ENCODE results near the gene XPNPEP2.

The XPNPEP2 gene

GRCh38 chrX:129695937-129696336, 42.8 kb upstream of the XPNPEP2 start:
- FAIRE-seq = no peak
- no peak for DNase-seq (ENCODE audit: insufficient read length, low spot score)
- no peak for TF ChIP-seq CTCF (IDR thresholded peaks at IDR 0.05; ENCODE audit: insufficient read depth, missing control alignments)

DNA sequence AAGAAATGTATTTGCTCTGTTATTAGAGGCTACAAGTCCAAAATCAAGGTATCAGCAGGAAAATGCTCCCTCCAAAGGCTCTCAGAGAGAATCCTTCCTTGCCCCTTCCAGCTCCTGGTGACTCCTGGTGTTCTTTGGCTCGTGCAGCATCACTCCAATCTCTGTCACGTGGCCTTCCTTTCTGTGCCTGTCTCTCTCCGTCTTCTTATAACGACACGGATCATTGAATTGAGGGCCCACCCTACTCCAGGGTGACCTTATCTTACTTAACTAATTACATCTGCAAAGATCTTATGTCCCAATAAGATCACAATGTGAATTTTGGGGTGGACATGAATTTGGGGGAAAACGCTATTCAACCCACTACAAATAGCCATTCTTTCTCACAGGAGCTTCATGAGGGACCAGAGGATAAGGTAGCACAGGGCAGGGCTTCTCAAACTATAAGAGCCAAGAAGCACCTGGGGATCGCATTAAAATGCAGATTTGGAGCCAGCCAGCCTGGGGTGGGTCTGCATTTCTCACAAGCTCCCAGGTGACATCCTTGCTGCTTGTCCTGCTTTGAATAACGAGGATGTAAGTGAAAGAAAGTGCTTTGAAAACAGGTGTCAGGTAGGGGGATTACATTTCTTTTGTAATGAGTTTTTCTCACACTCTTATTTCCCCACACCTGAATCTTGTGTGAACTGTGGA, 42.2 kb upstream of the XPNPEP2 start:
- no peak for TF ChIP-seq CTCF (IDR thresholded peaks at IDR 0.05; ENCODE audit: insufficient read depth, missing control alignments)
- FAIRE-seq (no peak), DNase-seq (ENCODE audit: insufficient read length, low spot score) (no peak)

DNA sequence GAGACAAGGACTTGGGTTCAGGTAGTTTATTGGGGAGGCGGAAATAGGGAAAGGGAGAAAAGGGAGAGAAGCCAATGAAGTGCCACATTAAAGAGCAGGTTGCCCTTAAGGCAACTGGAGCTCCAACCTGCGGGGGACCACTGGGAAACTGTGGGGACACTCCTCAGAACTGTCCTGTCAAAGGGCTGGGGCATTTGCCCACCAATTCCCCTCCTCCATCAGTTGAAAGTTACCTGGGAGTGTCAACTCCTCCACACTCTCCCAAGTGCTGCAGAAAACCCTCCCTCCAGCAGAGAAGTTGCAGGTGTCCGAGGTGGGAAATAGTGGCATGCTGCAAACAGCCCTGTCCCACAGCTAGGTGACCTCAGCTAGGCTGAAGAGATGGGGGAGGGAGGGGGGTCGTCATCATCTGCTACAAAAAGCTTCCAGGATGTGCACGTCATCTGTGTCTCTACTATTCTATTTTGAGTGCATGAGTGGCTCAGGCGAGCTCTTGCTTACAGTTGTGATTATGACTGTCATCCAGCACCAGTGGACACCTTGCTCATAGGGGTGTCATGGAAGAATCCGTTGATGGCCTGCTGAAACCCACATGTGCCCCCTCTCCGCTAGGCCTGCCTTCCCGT, 41.5 kb upstream of the XPNPEP2 start:
- no peak for TF ChIP-seq CTCF (IDR thresholded peaks at IDR 0.05; ENCODE audit: insufficient read depth, missing control alignments)
- no peak for DNase-seq (ENCODE audit: insufficient read length, low spot score)
- FAIRE-seq = no peak

- DNase-seq (ENCODE audit: insufficient read length, low spot score) = no peak
- FAIRE-seq = no peak
- no peak for TF ChIP-seq CTCF (IDR thresholded peaks at IDR 0.05; ENCODE audit: insufficient read depth, missing control alignments)
Observed at GRCh38 chrX:129698150-129698549, 40.6 kb upstream of the XPNPEP2 start.

GRCh38 chrX:129700536-129700935, 38.2 kb upstream of the XPNPEP2 start:
- FAIRE-seq = no peak
- no peak for TF ChIP-seq CTCF (IDR thresholded peaks at IDR 0.05; ENCODE audit: insufficient read depth, missing control alignments)
- no peak for DNase-seq (ENCODE audit: insufficient read length, low spot score)

DNA sequence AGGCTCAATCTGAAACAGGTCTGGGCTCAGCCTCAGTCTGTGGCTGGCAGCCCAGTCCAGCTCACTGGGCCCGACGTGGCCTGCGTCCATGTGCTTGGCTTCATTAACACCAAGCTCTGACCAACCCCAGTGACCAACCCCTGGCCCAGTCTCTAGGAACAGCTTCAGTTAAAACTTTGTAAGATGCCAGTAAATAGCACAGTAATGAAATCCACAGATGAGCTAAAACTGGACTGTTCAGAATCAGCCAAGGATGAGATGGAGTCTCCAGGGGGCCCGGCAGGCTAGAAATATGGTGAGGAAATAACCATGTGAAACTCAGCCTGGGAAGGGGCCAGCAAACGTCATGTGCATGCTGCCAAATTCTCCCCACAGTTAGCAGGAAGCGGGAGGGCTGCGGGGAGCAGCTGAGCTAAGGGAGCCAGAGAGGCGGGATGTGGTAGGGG, 37.1 kb upstream of the XPNPEP2 start:
- TF ChIP-seq CTCF (IDR thresholded peaks at IDR 0.05; ENCODE audit: insufficient read depth, missing control alignments) = no peak
- no peak for DNase-seq (ENCODE audit: insufficient read length, low spot score)

GRCh38 chrX:129704491-129704890, 34.3 kb upstream of the XPNPEP2 start:
- DNase-seq (ENCODE audit: insufficient read length, low spot score) (no peak), FAIRE-seq (no peak)
- no peak for TF ChIP-seq CTCF (IDR thresholded peaks at IDR 0.05; ENCODE audit: insufficient read depth, missing control alignments)

More for the DNA sequence above, 37.1 kb upstream of the XPNPEP2 start:
- no peak for FAIRE-seq
